ENCODE results near the gene ADAMTS17. TPM values are rescaled to one million over a fixed set of nuclear protein-coding genes. Genes with fewer than 3 reads are reported as not detected.

The ADAMTS17 gene
- total and polyA plus RNA-seq, 2 experiments from 2014 or later: 3.7 to 4.4 TPM

GRCh38 chr15:99984491-99985243 lies 357.1 kb downstream of the ADAMTS17 start:
- Histone ChIP-seq H3K4me1 (ENCODE audit: insufficient read depth) (peaks cover 13% of the 10 kb centered on the region), H3K27ac (no peak overlapping the region), H4K20me1 (ENCODE audit: insufficient read depth, poor library complexity, severe bottlenecking) (no peaks in the 10 kb centered on the region), H3K27me3 (no peaks in the 10 kb centered on the region), H3K9me3 (ENCODE audit: low read depth) (no peaks in the 10 kb centered on the region), H3K4me3 (no peak overlapping the region), H3K36me3 (replicated peaks; ENCODE audit: insufficient read depth, low read depth) (no peaks in the 10 kb centered on the region), H3K4me2 (no peak overlapping the region), H3K79me2 (no peaks in the 10 kb centered on the region), H3K9me2 (replicated peaks; ENCODE audit: insufficient read depth) (no peaks in the 10 kb centered on the region), H2AFZ (no peak overlapping the region)
- 94% methylated on average over 18 of the region's 18 CpGs for WGBS (ENCODE audit: low lambda C conversion rate, missing lambda C conversion rate)
- DNase-seq (ENCODE audit: low spot score): no peak
- TF ChIP-seq EZH2 (IDR thresholded peaks at IDR 0.05; ENCODE audit: borderline replicate concordance): no peak
- TF ChIP-seq CTCF (IDR thresholded peaks at IDR 0.05; ENCODE audit: poor library complexity): no peak
- no peak for TF ChIP-seq EZH2phosphoT487 (IDR thresholded peaks at IDR 0.05; ENCODE audit: low read depth, severe bottlenecking, unreplicated experiment)

GRCh38 chr15:99983886-99984286 lies 357.9 kb downstream of the ADAMTS17 start:
- no peaks in the 10 kb centered on the region for H4K20me1 ChIP-seq (ENCODE audit: insufficient read depth, poor library complexity, severe bottlenecking)
- no peak overlapping the region for H2AFZ ChIP-seq
- no peaks in the 10 kb centered on the region for H3K9me3 ChIP-seq (ENCODE audit: low read depth)
- H3K27ac ChIP-seq: peak overlapping the region; percentile 28
- H3K4me3 ChIP-seq: no peak overlapping the region
- H3K79me2 ChIP-seq: no peaks in the 10 kb centered on the region
- no peaks in the 10 kb centered on the region for H3K9me2 ChIP-seq (replicated peaks; ENCODE audit: insufficient read depth)
- no peaks in the 10 kb centered on the region for H3K27me3 ChIP-seq
- H3K4me1 ChIP-seq (ENCODE audit: insufficient read depth): peaks cover 13% of the 10 kb centered on the region
- peak overlapping the region; percentile 24 for H3K4me2 ChIP-seq
- WGBS (ENCODE audit: low lambda C conversion rate, missing lambda C conversion rate): 31% methylated on average over 17 of the region's 17 CpGs
- H3K36me3 ChIP-seq (replicated peaks; ENCODE audit: insufficient read depth, low read depth): no peaks in the 10 kb centered on the region
- TF ChIP-seq CTCF (IDR thresholded peaks at IDR 0.05; ENCODE audit: poor library complexity): no peak
- peak; percentile 25 for DNase-seq (ENCODE audit: low spot score)

- no peaks in the 10 kb centered on the region for H3K9me2 ChIP-seq (replicated peaks; ENCODE audit: insufficient read depth)
- TF ChIP-seq EZH2phosphoT487 (IDR thresholded peaks at IDR 0.05; ENCODE audit: low read depth, severe bottlenecking, unreplicated experiment) (no peak), CTCF (IDR thresholded peaks at IDR 0.05; ENCODE audit: poor library complexity) (no peak), EZH2 (IDR thresholded peaks at IDR 0.05; ENCODE audit: borderline replicate concordance) (no peak)
- H3K27me3 ChIP-seq: no peaks in the 10 kb centered on the region
- H3K36me3 ChIP-seq (replicated peaks; ENCODE audit: insufficient read depth, low read depth): no peaks in the 10 kb centered on the region
- H2AFZ ChIP-seq: no peak overlapping the region
- H4K20me1 ChIP-seq (ENCODE audit: insufficient read depth, poor library complexity, severe bottlenecking): no peaks in the 10 kb centered on the region
- peak overlapping the region; percentile 28 for H3K27ac ChIP-seq
- peak overlapping the region; percentile 24 for H3K4me2 ChIP-seq
- no peaks in the 10 kb centered on the region for H3K79me2 ChIP-seq
- no peaks in the 10 kb centered on the region for H3K9me3 ChIP-seq (ENCODE audit: low read depth)
- peaks cover 13% of the 10 kb centered on the region for H3K4me1 ChIP-seq (ENCODE audit: insufficient read depth)
- DNase-seq (ENCODE audit: low spot score): no peak
- no peak overlapping the region for H3K4me3 ChIP-seq
- 27% methylated on average over 14 of the region's 15 CpGs for WGBS (ENCODE audit: low lambda C conversion rate, missing lambda C conversion rate)
Observed at GRCh38 chr15:99983171-99983885, 358.4 kb downstream of the ADAMTS17 start.

Measured in hepatocyte (in vitro differentiated cells).